Islet precursor cell (in vitro differentiated cells): Measurements from ENCODE around the gene IPPK.

ENCODE experiments used
- DNase-seq: peaks from one replicate; pipeline ENCODE4 v3.0.0-alpha.2; 2018

IPPK gene, protein sequence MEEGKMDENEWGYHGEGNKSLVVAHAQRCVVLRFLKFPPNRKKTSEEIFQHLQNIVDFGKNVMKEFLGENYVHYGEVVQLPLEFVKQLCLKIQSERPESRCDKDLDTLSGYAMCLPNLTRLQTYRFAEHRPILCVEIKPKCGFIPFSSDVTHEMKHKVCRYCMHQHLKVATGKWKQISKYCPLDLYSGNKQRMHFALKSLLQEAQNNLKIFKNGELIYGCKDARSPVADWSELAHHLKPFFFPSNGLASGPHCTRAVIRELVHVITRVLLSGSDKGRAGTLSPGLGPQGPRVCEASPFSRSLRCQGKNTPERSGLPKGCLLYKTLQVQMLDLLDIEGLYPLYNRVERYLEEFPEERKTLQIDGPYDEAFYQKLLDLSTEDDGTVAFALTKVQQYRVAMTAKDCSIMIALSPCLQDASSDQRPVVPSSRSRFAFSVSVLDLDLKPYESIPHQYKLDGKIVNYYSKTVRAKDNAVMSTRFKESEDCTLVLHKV

GRCh38 chr9:92669890-92670708 is at the start of gene IPPK:
TSS of gene IPPK (minus strand) at chr9:92670131. CDS start at chr9:92669988, 143 bp downstream.
- DNase-seq, result peak; percentile 99

- DNase-seq, result no peak
Measured at GRCh38 chr9:92719028-92719647, 49.2 kb upstream of the IPPK start.

GRCh38 chr9:92718086-92719001 is 48.4 kb upstream of the IPPK start:
- DNase-seq, result peak; percentile 54

- peak; percentile 51 for DNase-seq
Measured at GRCh38 chr9:92717201-92718085, 47.5 kb upstream of the IPPK start.

DNA sequence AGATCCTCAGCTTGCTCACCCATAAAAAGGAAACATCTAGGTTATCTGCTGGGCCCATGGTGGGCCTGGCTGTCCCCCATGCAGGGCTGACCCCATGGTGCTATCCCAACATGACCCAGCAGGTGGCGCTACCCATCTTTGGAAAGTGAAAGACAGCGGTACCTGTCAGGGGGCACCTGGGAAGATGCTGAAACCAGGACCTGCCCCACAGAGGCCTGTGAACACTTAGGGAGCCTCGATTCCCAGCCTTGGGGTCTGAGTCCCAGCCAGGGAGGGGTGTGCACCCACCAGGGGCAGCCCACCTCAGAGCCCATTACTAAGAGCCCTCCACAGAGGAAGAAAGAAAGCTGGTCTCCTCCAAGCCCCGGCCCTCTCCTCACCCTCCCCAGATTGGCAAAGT is 46.6 kb upstream of the IPPK start:
- peak; percentile 86 for DNase-seq

GRCh38 chr9:92715488-92716231 is 45.7 kb upstream of the IPPK start:
- no peak for DNase-seq

DNA sequence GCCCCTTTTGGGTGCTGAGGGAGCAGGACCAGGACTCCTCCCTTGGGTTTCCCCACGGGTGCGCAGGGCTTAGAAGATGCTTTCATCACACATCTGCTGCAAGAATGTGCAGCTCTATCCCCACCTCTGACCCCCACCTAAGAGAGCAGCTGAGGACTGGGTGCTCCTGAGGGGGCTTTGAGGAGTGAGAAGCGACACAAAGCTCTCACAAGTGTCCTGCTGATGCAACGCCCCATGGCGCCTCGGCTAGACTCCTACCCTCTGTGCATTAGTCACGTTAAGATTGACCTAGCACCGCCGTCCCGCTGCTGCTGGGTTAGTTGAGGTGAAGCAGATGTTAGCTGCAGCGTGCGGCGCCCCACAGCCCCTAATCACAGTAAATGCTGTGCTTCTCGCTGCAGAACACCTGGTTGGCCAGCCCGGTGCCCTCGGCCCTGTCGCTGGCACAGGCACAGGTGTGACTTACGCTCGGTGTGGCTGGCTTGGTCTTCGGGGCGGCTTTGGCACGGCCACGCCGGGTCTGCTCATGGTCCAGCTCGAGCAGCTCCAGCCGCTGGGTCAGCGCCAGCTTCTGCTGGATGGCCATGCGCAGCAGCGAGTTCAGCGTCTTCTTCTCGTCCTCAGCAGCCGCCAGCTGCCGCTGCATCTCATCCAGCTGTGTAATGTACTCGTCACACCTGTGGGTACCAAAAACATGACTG is 45.0 kb upstream of the IPPK start:
- no peak for DNase-seq

DNA sequence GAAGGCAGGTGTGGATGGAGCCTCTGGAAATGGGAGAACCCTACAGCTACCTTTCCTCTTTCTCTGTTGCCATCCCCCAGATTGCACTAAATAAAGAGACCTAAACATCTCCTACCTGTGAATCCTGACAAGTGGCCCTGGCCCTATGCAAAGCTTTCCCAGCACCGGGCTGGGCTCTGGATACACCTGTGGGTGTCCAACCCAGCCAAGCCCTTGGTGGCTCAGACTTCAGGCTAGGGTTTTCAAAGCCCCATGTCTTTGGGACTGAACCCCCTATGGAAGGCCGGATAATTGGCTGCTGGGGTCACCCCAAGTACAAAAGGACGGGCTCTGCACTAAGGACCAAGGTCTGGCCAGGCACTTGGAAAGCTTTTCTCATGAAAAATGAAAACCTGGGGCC is 44.1 kb upstream of the IPPK start:
- DNase-seq, result no peak

- DNase-seq, result no peak
Measured at GRCh38 chr9:92713528-92713927, 43.6 kb upstream of the IPPK start.

DNA sequence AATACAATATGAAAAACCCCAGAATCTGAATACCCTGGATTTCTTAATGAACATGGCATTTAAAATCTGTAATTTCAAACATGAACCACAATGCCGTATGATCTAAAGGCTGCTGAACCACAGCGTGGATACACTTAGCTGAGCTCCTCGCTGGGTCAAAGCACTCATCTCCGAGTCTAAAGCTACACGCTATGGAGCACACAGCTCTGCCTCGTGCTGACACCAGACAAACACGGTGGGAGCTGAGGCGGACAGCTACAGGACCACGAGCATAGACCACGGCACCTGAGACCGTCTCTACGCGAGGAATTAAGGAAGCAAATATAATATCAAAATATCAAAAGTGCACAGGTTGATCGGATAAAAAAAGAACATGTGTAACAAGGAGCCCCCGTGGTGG is 42.8 kb upstream of the IPPK start:
- DNase-seq, result no peak

- DNase-seq, result no peak
Measured at GRCh38 chr9:92711844-92712243, 41.9 kb upstream of the IPPK start.

- no peak for DNase-seq
Measured at GRCh38 chr9:92711146-92711545, 41.2 kb upstream of the IPPK start.

GRCh38 chr9:92710368-92710767 is 40.4 kb upstream of the IPPK start:
- no peak for DNase-seq

DNA sequence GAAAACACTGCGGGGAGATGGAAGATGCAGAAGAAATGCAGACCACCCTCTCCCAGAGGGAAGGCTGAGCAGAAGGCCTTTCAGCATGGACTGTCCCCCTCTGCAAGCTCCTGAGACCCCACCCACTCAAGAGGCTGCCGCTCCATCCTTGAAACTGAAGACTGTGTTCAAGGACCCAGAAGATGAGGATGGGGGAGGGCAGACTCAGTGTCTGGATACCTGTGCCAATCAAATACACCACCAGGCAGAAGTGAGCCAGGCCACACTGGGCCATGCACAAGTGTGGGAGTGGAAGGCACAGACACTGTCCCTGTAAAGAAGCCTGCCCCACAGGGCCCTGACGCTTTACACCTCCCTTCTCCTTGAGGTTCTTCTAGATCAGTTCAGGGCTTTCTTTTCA is 40.0 kb upstream of the IPPK start:
- no peak for DNase-seq

- DNase-seq, result no peak
Measured at GRCh38 chr9:92709240-92709639, 39.3 kb upstream of the IPPK start.

DNA sequence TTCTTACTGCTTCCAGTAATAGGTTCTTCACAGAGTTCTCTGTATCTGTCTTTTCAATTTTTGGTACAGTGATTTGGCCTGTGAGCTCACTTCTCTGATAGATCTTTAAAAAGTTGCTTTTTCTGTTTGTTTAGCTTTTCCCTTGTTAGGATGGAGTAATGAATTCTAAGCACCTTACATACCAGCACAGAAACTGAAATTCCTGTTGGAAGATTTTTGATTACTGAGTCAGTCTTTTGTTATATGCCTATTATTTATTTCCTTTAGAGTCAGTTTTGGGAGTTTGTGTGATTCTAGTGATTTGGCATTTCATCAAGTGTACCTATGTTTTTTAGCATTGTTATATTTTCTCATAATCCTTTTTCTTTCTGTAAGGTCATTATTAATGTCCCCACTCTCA is 37.6 kb upstream of the IPPK start:
- DNase-seq, result no peak

GRCh38 chr9:92706218-92706940 is 36.4 kb upstream of the IPPK start:
- DNase-seq, result peak; percentile 71

DNA sequence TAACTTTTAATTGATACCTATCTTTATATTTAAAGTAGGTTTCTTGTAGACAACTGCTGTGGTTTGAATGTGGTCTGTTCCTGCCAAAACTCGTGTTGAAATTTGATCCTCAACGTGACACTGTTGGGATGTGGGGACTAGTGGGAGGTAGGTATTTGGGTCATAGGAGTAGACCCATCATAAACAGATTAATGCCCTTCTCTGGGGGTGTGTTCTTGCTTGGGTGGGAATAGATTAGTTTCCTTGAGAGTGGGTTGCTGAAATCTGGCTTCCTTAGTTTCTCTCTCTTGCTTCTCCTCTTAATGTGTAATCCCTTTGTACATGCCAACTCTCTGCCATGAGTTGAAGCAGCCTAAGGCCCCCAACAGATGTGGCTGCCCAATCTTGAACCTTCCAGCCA is 34.6 kb upstream of the IPPK start:
- no peak for DNase-seq

DNA sequence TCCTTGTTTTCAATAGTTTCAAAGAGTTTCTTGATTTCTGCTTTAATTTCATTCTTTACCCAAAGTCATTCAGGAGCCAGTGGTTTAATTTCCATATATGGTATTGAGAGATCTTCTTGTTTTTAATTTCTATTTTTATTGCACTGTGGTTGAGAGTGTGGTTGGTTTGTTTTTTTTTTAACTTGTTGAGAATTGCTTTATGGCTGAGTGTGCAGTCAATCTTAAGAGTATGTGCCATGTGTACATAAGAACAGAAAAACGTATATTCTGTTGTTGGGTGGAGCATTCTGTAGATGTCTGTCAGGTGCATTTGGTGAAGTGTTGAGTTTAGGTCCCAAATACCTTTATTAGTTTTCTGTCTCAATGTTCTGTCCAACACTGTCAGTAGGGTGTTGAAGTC is 26.7 kb upstream of the IPPK start:
- DNase-seq, result no peak
